ENCODE data around the gene LBHD1. TPM values are rescaled to one million over a fixed set of nuclear protein-coding genes. Genes with fewer than 3 reads are reported as not detected.

LBHD1 gene
- total and polyA plus RNA-seq, 8 donors, result 1.4 to 21.7 (median 3.8) TPM

GRCh38 chr11:62673196-62673525 lies 1.1 kb upstream of the LBHD1 start:
- H3K27ac ChIP-seq, result no peak overlapping the region
- intact Hi-C loops (cut with DNase I), result no loop called here
- 53 to 61% methylated on average over 2 of the region's 2 CpGs for WGBS, 2 donors
- no peaks in the 10 kb centered on the region for H3K27me3 ChIP-seq
- peaks cover 0 to 4% (median 0%) of the 10 kb centered on the region in 3 donors for H3K36me3 ChIP-seq
- no peaks in the 10 kb centered on the region for H3K9me3 ChIP-seq
- no peak for TF ChIP-seq CTCF (IDR thresholded peaks at IDR 0.05)
- peaks cover 11 to 37% (median 27%) of the 10 kb centered on the region in 3 donors for H3K4me1 ChIP-seq
- ATAC-seq (no peak), FAIRE-seq (no peak), DNase-seq (no peak)
- no peak overlapping the region for H3K4me3 ChIP-seq

DNA sequence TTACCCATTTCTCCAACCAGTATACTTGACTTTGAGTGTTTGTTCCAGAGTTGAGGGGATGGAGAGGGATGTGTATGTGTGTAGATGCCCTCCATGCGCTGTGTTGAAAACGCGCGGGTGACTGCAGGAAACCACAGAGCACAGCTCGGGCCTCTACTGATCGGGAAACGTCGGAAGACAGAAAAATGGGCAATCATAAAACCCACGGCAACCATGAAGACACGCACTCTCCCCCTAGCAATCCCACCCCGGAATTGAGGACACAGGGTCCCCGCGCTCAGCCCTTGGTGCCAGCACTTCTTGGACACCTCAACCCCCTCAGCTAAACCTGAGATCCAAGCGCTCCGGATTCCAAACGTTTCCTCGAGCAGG lies 845 bp downstream of the LBHD1 start:
- peak; percentile 11 to 39 (median 26) for ATAC-seq
- intact Hi-C loops (cut with DNase I), result no loop called here
- Histone ChIP-seq H3K27me3 (no peaks in the 10 kb centered on the region), H3K27ac (peak overlapping the region; percentile 52 to 91 (median 83)), H3K36me3 (no peaks in the 10 kb centered on the region), H3K9me3 (no peaks in the 10 kb centered on the region), H3K4me1 (peaks cover 11 to 43% (median 30%) of the 10 kb centered on the region in 3 donors), H3K4me3 (peak overlapping the region; percentile 72 to 95 (median 86))
- peak in 1 of 6 donors; percentile 10 for DNase-seq
- WGBS, 2 donors, result 0% methylated on average over 17 of the region's 17 CpGs
- no peak for FAIRE-seq
- no peak for TF ChIP-seq CTCF (IDR thresholded peaks at IDR 0.05)

GRCh38 chr11:62669420-62670161 lies 2.5 kb downstream of the LBHD1 start:
- WGBS, 2 donors, result 34 to 46% methylated on average over 4 of the region's 4 CpGs
- intact Hi-C loops (cut with DNase I), result no loop called here
- Histone ChIP-seq H3K4me3 (no peak overlapping the region), H3K4me1 (peaks cover 11 to 45% (median 30%) of the 10 kb centered on the region in 3 donors), H3K27ac (peak overlapping the region in 3 of 4 donors; percentile 10 to 86 (median 29)), H3K9me3 (no peaks in the 10 kb centered on the region), H3K36me3 (no peaks in the 10 kb centered on the region), H3K27me3 (no peaks in the 10 kb centered on the region)
- TF ChIP-seq CTCF (IDR thresholded peaks at IDR 0.05), result no peak
- ATAC-seq, result peak; percentile 24 to 50 (median 38)
- DNase-seq, result peak in 5 of 6 donors; percentile 69 to 81 (median 71)
- no peak for FAIRE-seq

DNA sequence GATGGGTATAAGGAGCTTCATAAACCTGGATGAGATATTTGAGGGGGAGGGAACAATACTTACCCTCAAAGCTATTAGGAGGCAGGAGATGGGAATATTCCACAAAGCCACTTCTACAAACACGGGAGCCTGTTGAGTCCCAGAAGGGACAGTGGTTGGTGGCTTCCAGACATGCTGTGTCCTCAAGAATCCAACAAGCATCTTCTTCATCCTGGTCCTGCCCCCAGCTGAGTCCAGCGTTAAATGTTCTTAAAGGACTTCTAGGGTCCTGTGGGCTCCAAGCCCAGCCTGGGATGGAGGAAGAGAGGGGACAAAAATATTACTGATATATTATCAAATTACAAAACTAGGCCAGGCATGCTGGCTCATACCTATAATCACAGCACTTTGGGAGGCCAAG lies 4.6 kb downstream of the LBHD1 start:
- Histone ChIP-seq H3K27me3 (no peaks in the 10 kb centered on the region), H3K36me3 (no peaks in the 10 kb centered on the region), H3K27ac (no peak overlapping the region), H3K9me3 (no peaks in the 10 kb centered on the region), H3K4me3 (no peak overlapping the region), H3K4me1 (peaks cover 0 to 41% (median 18%) of the 10 kb centered on the region in 3 donors)
- ATAC-seq, result no peak
- intact Hi-C loops (cut with DNase I), result no loop called here
- 65 to 75% methylated on average over 2 of the region's 2 CpGs for WGBS, 2 donors
- no peak for FAIRE-seq
- TF ChIP-seq CTCF (IDR thresholded peaks at IDR 0.05), result no peak
- DNase-seq, result no peak

DNA sequence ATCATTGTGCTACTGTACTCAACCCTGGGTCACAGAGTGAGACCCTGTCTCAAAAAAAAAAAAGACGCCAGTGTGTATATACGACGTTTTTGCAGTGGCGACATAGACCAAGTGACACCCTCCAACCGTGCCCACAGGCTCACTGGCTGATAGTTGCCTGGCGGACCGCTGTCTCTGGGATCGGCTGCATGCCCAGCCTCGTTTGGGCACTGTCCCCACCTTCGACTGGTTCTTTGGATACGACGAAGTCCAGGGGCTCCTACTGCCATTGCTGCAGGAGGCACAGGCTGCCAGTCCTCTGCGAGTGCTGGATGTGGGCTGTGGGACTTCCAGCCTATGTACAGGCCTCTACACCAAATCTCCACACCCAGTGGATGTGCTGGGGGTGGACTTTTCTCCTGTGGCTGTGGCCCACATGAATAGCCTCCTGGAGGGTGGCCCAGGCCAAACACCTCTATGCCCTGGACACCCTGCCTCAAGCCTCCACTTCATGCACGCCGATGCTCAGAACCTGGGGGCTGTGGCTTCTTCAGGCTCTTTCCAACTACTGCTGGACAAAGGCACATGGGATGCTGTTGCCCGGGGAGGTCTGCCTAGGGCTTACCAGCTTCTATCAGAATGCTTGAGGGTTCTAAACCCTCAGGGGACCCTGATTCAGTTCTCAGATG lies 5.7 kb downstream of the LBHD1 start:
- Histone ChIP-seq H3K36me3 (no peaks in the 10 kb centered on the region), H3K27ac (peak overlapping the region; percentile 51 to 84 (median 80)), H3K27me3 (no peaks in the 10 kb centered on the region), H3K4me1 (peaks cover 0 to 40% (median 18%) of the 10 kb centered on the region in 3 donors), H3K4me3 (peak overlapping the region; percentile 48 to 79 (median 72)), H3K9me3 (no peaks in the 10 kb centered on the region)
- no peak for ATAC-seq
- peak in 1 of 6 donors; percentile 40 for DNase-seq
- TF ChIP-seq CTCF (IDR thresholded peaks at IDR 0.05), result no peak
- 32 to 50% methylated on average over 16 of the region's 16 CpGs for WGBS, 2 donors
- FAIRE-seq, result no peak
- intact Hi-C loops (cut with DNase I), result no loop called here
